Stimulated activated CD8-positive, alpha-beta memory T cell treated with anti-CD3 and anti-CD28 coated beads, Interleukin-2, amount 100 ng/mL, for 48 hours (primary cell): ENCODE results near the gene TMEM163.

Source experiments
- DNase-seq, 2 donors: peaks; one replicate each; pipeline ENCODE4 v3.0.0-alpha.2; 2020; ENCODE audit warnings: low read depth in 2 of 2

TMEM163 gene

DNA sequence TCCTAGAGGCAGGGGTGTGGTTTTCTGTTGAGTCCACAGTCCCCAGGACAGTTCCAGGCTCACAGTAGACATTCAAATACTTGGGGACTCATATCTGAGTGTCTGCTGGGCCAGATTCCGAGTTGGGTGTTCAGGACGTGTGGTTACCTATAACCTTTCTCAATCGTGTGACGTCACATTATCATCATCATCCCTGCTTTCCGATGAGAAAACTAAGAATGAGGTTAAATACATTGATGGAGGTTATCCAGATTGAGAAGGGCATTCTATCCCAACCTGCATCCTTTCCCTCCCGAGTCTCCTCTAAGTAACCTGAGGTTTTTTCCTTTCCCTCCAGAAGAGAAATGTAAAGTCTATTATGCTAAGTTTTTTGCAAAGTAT is 260.3 kb downstream of the TMEM163 start:
- no peak for DNase-seq

DNA sequence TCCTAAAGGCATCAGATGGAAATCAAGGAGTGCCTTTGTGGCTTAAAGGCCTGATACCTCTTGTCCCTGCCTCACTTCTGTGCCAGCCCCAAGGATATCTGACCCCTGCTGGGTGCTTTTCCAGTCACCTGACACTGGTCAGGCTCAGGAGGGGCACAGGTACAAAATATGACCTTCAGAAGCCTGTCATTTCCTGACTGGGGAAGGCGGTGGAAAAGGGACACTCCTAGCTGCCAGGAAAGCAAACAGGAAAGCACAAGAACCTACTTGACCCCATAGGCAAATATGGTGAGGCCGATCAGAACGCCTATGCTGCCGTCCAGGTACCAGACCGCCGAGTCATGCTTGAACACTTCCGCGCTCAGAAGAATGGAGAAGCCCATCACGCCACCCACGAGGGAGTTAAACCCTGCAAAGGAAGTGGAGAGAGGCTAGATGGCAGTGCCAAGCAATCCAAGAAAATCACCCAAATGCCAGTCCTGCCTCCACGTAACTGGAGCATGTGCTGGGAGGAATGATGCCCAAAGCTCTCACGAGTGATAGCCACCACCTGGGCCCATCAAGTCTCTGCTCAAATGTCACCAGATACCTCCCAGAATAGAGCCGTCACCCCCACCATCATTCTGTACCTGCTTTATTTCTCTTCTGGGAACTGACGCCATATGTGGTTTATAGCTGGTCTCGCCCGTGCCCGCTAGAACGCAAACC is 260.9 kb downstream of the TMEM163 start:
- DNase-seq = no peak

DNA sequence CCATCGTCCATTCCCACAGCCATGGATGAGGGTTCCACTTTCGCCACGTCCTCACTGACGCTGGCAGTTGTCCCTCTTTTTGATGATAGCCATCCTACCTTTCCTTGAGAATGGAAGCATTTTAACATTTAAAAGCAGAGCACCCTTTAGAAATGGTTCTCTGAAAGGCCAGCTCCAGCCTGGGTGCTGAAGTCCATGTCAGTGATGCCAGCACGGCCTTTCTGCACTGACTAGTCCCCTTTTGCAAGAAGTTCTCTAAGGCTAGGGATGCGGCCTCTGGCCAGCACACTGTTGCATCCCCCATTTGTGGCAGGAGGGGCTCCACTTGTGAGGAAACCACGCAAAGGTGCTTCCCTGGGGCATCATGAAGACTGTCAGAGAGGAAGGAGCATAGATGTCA is 261.4 kb downstream of the TMEM163 start:
- no peak for DNase-seq

DNA sequence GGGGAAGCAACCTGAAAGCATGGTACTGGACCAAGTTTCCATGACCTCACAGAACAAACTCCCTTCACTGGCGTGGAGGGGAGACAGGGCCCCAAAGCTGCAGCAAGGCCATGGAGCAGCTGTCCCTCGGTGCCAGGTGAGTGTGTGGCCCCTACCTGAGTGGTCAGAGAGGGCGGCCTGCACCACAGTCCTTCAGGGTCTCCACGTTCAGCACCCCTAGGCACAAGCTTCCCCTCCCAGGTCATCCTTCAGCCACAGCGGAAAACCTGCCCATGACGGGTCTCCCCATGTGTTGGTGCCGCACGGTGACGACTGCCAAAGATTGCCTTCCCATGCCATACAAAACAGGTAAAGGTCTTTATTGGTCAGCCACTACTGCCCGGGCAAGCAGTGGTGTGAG is 263.4 kb downstream of the TMEM163 start:
- no peak for DNase-seq

DNA sequence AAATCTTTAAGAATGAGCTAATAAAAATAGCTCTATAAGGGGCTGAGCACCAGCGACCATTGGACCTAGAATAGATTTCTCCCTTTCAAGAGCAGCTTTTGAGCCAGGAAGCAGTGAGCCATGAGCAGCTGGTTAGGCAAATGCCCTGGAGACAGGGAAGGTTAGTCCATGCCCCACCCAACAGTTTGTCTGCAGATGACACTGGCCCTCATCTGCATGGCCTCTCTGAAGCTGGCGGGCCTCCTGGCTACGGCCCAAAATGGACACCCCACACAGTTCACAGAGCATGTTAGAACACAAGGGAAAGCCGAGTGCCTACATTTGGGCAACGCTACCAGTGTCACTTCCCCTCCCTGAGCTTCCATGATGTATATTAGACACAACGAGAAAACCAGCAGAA is 263.9 kb downstream of the TMEM163 start:
- no peak for DNase-seq

DNA sequence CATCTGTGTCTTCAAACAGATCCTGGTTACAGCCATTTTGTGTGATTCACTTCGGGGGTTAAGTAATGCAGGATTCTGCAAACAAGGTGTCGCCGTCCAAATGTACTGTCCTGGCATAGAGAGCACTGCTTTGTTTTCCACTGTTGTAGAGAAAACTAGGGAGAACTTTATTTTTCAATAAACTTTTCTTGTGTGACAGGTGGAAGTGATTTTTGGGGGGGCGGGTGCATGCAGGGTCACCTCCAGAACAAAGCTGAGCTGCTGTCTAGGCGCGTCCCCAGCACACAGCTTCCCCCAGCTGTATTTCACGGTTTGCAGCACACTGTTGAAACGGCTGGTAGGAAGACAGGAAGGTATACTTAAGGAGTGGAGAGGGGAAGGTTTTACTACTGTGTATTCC is 264.4 kb downstream of the TMEM163 start:
- DNase-seq = no peak

DNA sequence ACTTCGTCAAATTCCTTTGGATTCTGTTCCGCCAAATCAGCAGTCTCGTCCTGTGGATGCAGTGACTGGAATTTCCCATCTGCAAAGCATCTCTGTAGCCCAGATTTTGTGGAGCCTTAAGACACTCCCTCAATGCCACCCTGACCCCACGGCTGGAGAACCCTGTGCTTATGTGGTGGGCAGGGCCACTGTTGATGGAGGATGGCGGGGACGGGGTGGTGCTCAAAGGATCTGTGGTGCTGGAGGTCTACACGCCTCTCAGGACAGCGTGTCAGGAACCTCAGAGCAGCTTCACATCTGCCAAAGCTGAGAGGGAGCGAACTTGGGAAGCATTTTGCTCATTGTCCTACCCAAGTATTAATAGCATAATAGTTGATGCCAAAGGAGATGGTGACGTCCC is 264.8 kb downstream of the TMEM163 start:
- DNase-seq = no peak

DNA sequence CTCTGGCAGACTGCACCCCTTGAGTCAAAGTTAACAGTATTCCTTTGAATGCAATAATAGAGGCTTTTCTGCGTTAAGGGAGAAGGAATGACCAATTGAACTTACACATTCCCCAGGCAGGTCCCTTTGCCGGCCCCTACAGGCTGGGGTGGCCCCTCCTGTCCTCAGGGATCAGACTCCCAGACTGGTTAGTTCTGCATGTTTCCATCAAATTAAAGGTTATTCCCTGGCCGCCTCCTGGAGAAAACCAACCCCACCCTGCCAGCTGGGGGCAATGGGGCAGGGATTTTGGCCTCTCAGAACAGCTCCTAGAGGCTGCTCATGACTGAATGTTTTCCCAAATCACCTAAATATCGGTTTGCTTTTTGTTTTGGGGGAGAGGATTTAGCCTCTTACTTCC is 265.3 kb downstream of the TMEM163 start:
- DNase-seq = no peak

DNA sequence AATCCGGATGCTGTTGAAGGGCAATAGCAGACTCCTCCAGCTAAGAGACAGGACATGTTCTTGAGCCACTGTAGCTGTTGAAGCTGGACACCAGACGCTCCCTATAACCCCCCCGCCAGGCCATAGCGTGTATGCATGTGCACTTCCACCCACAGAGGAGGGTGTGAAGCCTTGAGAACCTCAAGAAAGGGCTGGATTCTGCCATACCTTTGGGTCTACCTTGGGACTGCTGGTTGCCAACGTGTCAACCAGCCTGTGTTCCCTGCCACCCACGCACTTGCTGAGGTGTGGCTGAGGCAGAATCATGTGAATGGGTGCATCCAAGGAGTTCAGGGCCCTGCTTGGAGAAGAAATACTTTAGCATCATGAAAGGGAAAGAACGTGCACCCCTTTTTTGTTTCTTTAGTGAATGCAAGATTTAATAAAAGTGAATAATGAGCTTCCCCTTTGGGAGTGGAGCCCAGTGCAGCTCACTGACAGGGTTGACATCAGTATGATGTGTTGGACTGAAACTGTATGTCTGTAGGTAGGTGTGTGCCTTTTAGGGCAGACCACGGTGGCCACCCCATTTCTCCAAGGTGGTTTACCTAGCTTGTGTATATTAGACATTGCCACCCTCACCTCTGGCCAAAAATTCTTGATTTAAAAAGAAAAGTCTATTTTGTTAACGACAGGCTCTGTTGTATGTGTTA is 266.6 kb downstream of the TMEM163 start:
- no peak for DNase-seq

DNA sequence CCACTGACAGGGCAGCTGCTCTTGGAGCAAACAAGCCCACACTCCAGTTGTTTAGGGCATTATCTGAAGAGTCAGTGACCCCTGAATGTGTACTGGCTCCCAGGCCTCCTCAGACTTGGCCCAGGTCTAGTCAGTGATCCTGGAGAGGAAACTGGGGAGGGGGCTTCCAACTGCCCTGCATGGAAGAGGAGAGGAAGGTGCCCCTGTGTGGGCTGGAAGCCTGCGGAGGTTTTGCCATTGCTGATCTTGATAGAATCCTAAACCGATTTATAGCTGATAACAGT is 267.5 kb downstream of the TMEM163 start:
- DNase-seq = no peak

DNA sequence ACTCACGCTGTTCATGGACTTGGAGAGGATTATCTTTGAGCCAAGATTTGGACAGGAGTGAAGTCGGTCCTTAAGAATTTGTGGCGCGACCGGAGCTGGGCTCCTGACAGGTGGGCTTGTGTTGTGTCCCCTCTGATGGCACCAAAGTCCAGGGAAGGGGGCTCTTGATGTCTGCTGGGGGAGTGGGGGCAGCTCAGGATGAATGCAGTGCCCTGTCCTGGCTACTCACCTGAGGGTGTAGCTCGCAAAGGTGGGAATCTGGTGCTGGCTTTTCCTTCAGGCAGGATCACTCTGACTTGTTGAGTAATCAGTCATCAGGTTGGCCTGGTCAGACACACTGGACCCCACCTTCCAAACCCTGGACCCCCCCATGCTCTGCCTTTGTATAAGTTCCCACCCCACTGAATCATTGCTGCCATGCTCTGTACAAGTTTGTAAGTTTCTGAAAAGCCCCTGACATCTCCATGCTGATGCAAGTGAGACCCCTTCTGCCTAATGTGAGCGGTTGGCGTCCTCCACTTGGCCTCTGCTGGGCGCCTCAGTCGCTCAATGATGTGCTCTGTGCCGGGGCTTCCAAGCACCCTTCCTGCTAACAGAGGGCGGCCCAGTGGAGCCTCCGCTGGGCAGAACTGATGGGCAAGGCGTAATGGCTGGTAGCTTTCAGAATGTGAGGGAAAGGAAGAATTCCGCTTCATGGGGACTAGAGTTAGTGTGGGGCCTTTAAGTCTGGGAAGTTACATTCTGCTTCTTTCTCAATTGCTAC is 268.9 kb downstream of the TMEM163 start:
- no peak for DNase-seq

DNA sequence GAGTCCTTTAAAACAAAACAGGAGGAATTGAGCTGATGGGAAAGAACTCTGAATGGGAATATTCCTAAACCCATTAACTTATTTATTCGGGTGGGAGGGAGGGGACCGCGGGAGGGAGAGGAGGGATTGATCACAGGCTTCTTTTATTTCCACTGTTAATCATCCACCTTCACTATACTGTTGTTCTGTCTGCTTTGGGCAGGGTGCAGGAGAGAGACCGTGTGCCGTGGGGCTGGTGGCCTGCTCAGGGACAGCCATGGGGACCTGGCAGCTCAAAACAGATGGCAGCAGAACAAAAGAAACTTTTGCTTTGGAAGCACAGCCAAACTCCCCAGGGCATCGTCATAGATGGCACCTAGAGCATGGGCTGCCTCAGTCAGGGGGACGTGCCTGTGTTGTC is 269.6 kb downstream of the TMEM163 start:
- DNase-seq = no peak

DNA sequence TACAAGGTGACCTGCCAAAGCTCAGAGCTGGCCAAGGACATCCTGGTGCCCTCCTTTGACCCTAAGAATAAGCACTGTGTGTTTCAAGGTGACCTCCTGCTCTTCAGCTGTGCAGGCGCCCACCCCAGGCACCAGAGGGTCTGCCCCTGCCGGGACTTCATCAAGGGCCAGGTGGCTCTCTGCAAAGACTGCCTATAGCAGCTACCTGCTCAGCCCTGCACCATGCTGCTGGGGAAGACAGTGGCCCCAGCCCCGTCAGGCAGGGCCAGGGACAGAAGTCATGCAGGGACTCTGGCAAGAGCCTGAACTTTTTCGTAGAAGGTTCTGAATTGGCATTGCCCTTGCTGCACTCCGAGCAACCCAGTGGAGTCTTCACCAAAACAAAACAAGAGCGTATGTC is 270.1 kb downstream of the TMEM163 start:
- DNase-seq = no peak

DNA sequence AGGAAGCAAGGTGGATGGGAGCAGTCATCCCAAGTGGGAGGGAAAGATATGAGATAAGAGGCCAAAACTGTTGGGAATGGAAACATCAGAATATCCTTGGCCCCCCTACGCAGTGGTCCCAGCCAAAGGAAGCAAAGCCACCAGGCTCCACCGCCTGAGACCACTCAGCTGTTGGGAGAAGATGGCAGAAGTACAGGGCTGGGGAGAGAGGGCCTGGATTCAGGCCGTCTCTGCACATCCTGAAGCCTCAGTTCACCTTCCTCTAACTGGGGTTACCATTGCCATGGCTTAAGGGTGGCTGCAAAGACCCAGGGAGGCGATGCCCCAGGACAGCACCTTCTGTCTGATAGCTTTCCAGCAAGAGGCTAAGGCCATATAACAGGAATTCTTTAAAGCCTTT is 271.1 kb downstream of the TMEM163 start:
- no peak for DNase-seq

DNA sequence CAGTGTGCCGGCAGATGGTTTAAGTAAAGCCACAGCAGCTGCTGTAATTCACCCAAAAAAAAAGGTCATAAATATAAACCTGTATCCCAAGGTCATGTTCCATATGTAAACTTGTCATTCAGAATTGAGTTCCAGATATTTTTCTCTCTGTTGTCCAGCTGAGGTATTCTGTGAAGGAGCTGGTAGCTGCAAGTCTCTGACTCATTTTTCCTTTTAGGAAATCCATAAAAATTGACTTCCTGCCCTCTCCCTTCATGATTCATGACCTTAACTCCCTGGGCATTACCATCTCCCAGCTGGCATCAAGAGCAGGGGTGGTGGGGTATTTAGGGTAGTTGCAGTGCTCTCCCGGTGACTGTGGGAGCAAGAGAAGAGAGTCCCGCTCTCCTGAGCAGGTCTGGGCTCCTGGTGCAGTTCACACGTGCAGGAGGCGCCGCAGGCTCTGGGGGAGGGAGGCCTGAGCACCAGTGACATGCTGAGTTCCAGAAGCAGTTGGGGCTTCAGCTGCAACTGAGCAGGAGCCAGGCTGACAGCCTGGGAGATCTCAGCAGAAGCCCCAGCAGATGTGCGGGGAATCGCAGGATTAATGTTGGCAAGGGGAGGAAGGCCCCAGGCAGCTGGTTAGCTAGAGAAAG is 272.3 kb downstream of the TMEM163 start:
- no peak for DNase-seq

DNA sequence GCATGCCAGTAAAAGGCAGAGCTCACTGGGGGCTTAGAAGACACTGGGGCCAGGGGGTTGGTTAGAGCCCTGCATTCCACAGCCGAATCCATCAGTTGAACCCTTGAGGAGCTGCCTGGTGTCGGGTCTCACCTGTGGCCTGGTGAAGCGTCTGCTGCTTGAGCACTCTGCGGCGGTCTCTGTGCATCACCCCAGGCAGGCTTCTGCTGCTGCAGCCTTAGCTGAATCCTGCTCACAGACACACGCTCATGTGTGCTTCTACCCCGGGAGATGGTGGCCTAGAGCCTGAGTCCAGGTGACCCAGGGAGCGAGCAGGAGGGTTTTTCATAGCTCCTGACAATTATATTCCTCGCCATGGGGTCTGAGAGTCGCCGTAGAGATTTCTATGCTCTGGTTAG is 272.8 kb downstream of the TMEM163 start:
- no peak for DNase-seq

DNA sequence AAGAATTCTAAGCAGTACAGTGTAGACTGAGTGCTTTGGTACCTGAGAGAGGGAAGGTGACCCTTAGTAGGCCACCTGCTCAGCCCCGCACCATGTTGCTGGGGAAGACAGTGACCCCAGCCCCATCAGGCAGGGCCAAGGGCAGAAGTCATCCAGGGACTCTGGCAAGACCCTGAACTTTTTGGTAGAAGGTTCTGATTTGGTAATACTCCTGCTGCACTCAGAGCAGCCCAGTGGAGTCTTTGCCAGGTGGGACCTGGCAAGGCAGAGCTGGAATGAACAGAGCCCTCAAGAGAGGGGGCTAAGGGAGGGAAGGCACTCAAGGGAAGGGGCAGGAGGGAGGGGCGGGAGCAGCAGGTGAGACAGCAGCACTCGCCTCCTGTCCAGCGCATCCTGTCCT is 273.7 kb downstream of the TMEM163 start:
- no peak for DNase-seq

DNA sequence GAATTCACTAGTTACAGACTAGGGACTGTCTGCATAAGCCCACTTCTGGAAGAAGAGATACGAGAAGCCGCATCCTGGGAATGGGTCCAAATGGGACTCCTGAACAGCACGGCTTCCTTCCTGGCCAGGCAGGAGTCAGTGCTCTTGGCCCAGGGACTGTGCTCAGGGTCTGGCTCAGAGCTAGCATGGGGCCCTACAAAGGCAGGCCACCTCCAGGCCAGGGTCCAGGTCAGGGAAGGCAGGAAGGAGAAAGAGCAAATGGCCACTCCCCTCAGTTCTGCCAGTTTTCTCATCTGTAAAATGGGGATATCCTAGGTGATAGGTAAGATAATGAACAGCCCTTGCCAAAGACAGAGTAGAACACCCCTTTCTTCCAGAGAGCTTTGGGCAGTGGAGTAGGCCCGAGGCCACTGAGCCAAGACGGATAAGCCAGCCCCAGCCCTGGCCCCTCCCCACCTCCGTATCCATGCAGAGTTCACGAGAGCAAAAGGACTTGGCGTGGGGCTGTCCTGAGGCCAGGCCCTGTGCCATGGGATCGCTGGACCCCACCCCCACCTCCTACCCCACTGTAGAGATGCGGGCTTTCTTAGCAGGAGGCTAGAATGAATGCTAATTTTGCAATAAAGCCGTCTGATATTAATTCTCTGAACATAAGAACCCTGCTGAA is 274.9 kb downstream of the TMEM163 start:
- no peak for DNase-seq

DNA sequence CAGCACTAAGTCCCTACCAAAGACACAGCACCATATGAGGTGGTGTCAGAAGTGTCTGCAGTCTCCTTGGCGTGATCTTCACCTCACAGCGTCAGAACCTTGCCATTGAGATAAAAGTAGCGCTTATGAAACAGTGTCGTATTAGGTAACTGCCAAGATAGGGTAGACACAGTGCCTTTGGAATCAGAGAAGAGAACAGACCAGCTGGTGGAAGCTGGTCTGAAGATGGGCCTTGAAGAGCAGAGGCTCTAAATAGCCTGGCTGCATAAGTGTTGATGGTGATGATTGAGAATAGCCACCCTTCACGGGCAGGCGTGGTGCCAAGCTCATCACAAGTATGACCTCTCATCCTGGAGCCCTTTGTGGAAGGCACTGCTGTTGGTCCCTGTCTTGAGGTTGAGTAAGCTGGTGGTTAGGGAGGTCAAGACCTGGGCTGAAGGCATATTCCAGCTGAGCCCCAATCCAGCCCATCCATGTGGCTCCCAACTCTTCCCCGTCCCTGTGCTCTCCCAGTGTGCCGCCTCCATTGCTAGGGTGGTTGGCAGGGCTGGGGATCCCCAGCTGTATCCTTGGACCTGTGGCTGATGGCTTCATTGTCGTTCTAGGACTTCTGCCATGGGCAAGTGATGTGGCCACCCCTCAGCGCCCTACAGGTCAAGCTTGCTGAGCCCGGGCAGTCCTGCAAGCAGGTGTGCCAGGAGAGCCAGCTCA is 277.5 kb downstream of the TMEM163 start:
- DNase-seq = no peak

DNA sequence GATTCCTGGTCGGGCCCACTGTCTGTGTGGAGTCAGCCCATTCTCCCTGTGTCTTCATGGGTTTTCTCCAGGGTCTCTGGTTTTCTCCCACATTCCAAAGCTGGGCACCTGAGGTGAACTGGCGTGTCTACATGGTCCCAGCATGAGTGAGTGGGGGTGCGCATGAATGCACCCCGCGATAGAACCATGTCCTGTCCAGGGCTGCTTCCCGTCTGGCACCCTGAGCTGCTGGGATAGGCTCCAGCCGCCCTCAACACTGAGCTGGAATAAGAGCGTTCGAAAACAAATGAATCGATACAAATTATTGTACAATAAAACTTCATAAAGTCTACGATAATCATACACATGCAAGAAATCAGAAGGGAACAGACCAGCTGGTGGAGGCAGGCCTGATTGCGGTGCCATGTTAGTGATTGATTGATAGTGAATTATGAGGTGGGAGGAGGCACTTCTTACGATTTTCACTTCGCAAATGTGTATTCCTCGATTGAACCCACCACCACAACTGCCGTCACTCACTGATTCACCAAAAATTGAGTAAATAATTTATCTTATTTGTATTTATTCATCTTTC is 278.4 kb downstream of the TMEM163 start:
- DNase-seq = no peak

DNA sequence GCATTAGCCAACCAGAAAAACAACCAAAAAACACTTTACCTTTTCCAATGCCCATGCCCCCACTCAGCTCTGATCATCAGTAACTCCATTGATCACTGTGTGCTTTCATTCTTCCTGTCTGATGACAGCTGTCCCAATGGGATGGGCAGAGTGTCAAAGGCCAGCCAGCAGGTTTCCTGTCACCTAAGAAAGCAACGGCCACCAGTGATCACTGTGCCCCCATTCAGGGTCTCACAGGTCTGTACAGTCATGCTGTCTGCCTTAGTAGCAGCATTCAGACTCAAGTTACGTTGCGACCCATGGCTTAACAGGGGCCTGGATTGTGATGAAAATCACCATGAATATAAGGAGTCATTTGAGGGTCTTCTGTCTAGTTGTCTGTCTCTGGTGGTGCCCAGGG is 280.4 kb downstream of the TMEM163 start:
- DNase-seq = no peak
